IPS-NIHi7 (cell line): ENCODE results near the gene LRRC71.
A peak's percentile ranks its signal among the peaks of the same experiment; 100 is the strongest.

Source experiments
- DNase-seq: peaks from one replicate; pipeline ENCODE4 v3.0.0; 2012; ENCODE audit warnings: mixed read lengths; ENCODE audit errors: extremely low spot score

The LRRC71 gene

GRCh38 chr1:156927215-156928042, 7.0 kb downstream of the LRRC71 start:
- peak; percentile 90 for DNase-seq

- DNase-seq = no peak
Observed at GRCh38 chr1:156928043-156928602, 7.7 kb downstream of the LRRC71 start.

- DNase-seq = no peak
Observed at GRCh38 chr1:156929596-156930238, 9.3 kb downstream of the LRRC71 start.

GRCh38 chr1:156930483-156930882, 10.1 kb downstream of the LRRC71 start:
- DNase-seq = no peak

GRCh38 chr1:156931211-156931952, 10.9 kb downstream of the LRRC71 start:
- no peak for DNase-seq

- no peak for DNase-seq
Observed at GRCh38 chr1:156931974-156932710, 11.7 kb downstream of the LRRC71 start.

GRCh38 chr1:156933136-156933535, 12.7 kb downstream of the LRRC71 start:
- no peak for DNase-seq

- DNase-seq = no peak
Observed at GRCh38 chr1:156935505-156936128, 15.2 kb downstream of the LRRC71 start.

- no peak for DNase-seq
Observed at GRCh38 chr1:156936191-156936590, 15.8 kb downstream of the LRRC71 start.

GRCh38 chr1:156936721-156937220, 16.3 kb downstream of the LRRC71 start:
- DNase-seq = no peak

- no peak for DNase-seq
Observed at GRCh38 chr1:156937883-156938282, 17.5 kb downstream of the LRRC71 start.

GRCh38 chr1:156938813-156939212, 18.4 kb downstream of the LRRC71 start:
- no peak for DNase-seq

GRCh38 chr1:156939786-156940334, 19.4 kb downstream of the LRRC71 start:
- no peak for DNase-seq

GRCh38 chr1:156941675-156942074, 21.2 kb downstream of the LRRC71 start:
- no peak for DNase-seq

- DNase-seq = no peak
Observed at GRCh38 chr1:156942176-156942575, 21.7 kb downstream of the LRRC71 start.

- no peak for DNase-seq
Observed at GRCh38 chr1:156942576-156942975, 22.1 kb downstream of the LRRC71 start.

- no peak for DNase-seq
Observed at GRCh38 chr1:156943756-156944155, 23.3 kb downstream of the LRRC71 start.

- no peak for DNase-seq
Observed at GRCh38 chr1:156944268-156944667, 23.8 kb downstream of the LRRC71 start.

GRCh38 chr1:156944848-156945247, 24.4 kb downstream of the LRRC71 start:
- no peak for DNase-seq

- no peak for DNase-seq
Observed at GRCh38 chr1:156945881-156946661, 25.6 kb downstream of the LRRC71 start.
